Liver (tissue), 9 donors: ENCODE results near the gene BIRC5. TPM values are rescaled to one million over a fixed set of nuclear protein-coding genes. Genes with fewer than 3 reads are reported as not detected.

Source experiments
- DNase-seq: peaks from one replicate; pipeline ENCODE4 v3.0.0-alpha.2; 2017; ENCODE audit warnings: low spot score
- H3K27ac ChIP-seq, 2 donors: one replicate each; pipeline ENCODE4 v1.7.0; 2013; ENCODE audit warnings: inconsistent platforms in 2 of 2, low read length in 2 of 2, control low read depth in 1 of 2, low read depth in 1 of 2, mild to moderate bottlenecking in 1 of 2
- H3K27me3 ChIP-seq, 4 donors: one replicate each; pipeline versions ENCODE4 v1.6.1 to v1.7.0; 2013; ENCODE audit warnings: low read length in 3 of 4, inconsistent platforms in 1 of 4, mild to moderate bottlenecking in 1 of 4, moderate library complexity in 1 of 4; ENCODE audit not compliant: control insufficient read depth in 4 of 4, insufficient read depth in 4 of 4
- H3K36me3 ChIP-seq, 4 donors: one replicate each; pipeline versions ENCODE4 v1.6.1 to v1.7.0; 2013; ENCODE audit warnings: low read length in 3 of 4, mild to moderate bottlenecking in 3 of 4, low read depth in 1 of 4, moderate library complexity in 1 of 4; ENCODE audit not compliant: control insufficient read depth in 4 of 4, insufficient read depth in 3 of 4
- H3K4me1 ChIP-seq, 4 donors: one replicate each; pipeline versions ENCODE4 v1.6.1 to v1.7.0; 2013; ENCODE audit warnings: low read length in 3 of 4, mild to moderate bottlenecking in 3 of 4, moderate library complexity in 1 of 4; ENCODE audit not compliant: control insufficient read depth in 4 of 4, insufficient read depth in 4 of 4
- H3K4me3 ChIP-seq, 3 donors: one replicate each; pipeline versions ENCODE4 v1.6.1 to v1.7.0; 2013; ENCODE audit warnings: low read length in 3 of 3, control low read depth in 1 of 3, low read depth in 1 of 3, mild to moderate bottlenecking in 1 of 3
- H3K9ac ChIP-seq, 2 donors: one replicate each; pipeline ENCODE4 v1.7.0; 2013; ENCODE audit warnings: low read length in 2 of 2, mild to moderate bottlenecking in 2 of 2, moderate library complexity in 2 of 2, control low read depth in 1 of 2, low read depth in 1 of 2
- H3K9me3 ChIP-seq, 4 donors: one replicate each; pipeline versions ENCODE4 v1.6.1 to v1.7.0; 2013; ENCODE audit warnings: low read length in 3 of 4; ENCODE audit not compliant: control insufficient read depth in 4 of 4
- EGR1 ChIP-seq, 2 donors: IDR thresholded peaks; 2 replicates each; pipeline ENCODE4 v1.6.1; 2016 to 2018; ENCODE audit warnings: antibody characterized with exemption in 2 of 2, low read depth in 2 of 2
- FOXA1 ChIP-seq: IDR thresholded peaks from 2 replicates; pipeline ENCODE4 v1.6.1; 2016; ENCODE audit warnings: antibody characterized with exemption
- FOXA2 ChIP-seq: IDR thresholded peaks from 2 replicates; pipeline ENCODE4 v1.6.1; 2016; ENCODE audit warnings: antibody characterized with exemption
- GABPA ChIP-seq, 2 donors: IDR thresholded peaks in 1 of 2; conservative IDR thresholded peaks in 1 of 2; 2 replicates each; pipeline ENCODE4 v1.6.1; 2016; ENCODE audit warnings: antibody characterized with exemption in 2 of 2, mild to moderate bottlenecking in 1 of 2, moderate library complexity in 1 of 2
- HNF4A ChIP-seq, 2 donors: conservative IDR thresholded peaks; 2 replicates each; pipeline ENCODE4 v1.6.1; 2016; ENCODE audit warnings: antibody characterized with exemption in 2 of 2, mild to moderate bottlenecking in 2 of 2
- HNF4G ChIP-seq: IDR thresholded peaks from 2 replicates; pipeline ENCODE4 v1.6.1; 2016; ENCODE audit warnings: antibody characterized with exemption
- JUND ChIP-seq, 2 donors: IDR thresholded peaks; 2 replicates each; pipeline ENCODE4 v1.6.1; 2016; ENCODE audit warnings: antibody characterized with exemption in 2 of 2
- NR2F2 ChIP-seq: IDR thresholded peaks from 2 replicates; pipeline ENCODE4 v1.6.1; 2016; ENCODE audit warnings: antibody characterized with exemption
- RAD21 ChIP-seq, 2 donors: IDR thresholded peaks; 2 replicates each; pipeline ENCODE4 v1.6.1; 2016; ENCODE audit warnings: antibody characterized with exemption in 2 of 2, mild to moderate bottlenecking in 2 of 2
- RXRA ChIP-seq, 2 donors: IDR thresholded peaks; 2 replicates each; pipeline ENCODE4 v1.6.1; 2017 to 2018; ENCODE audit warnings: antibody characterized with exemption in 2 of 2, mild to moderate bottlenecking in 1 of 2
- SP1 ChIP-seq: IDR thresholded peaks from 2 replicates; pipeline ENCODE4 v1.6.1; 2018; ENCODE audit warnings: antibody characterized with exemption, mild to moderate bottlenecking
- TAF1 ChIP-seq: conservative IDR thresholded peaks from 2 replicates; pipeline ENCODE4 v1.6.1; 2016; ENCODE audit warnings: antibody characterized with exemption, mild to moderate bottlenecking
- YY1 ChIP-seq: IDR thresholded peaks from 2 replicates; pipeline ENCODE4 v1.6.1; 2016; ENCODE audit warnings: antibody characterized with exemption, mild to moderate bottlenecking
- WGBS: extraction: QIAGEN DNeasy Blood & Tissue Kit; methylation state at CpG from one replicate; pipeline ENCODE4 v1.1.7; 2013; 5-methylcytosine and 5-hydroxymethylcytosine counted together
- polyA plus RNA-seq, 2 donors: library from polyadenylated mRNA; stranded (reverse) in 1 of 2; unstranded in 1 of 2; fragments of 200-250 nt in 1 of 2; fragments of >200 nt in 1 of 2; fragmentation: Nextera tagmentation in 1 of 2; extraction: Ambion mirVana in 1 of 2; gene quantifications; one replicate each; pipeline versions ENCODE4 v1.2.1 to v1.2.3, GENCODE V29; 2013 to 2015
- total RNA-seq, 2 donors: library from RNA; depleted of rRNA; stranded (reverse); fragments of >200 nt; gene quantifications; one replicate each; pipeline ENCODE4 v1.2.3, GENCODE V29; 2014
- TF ChIP-seq, protein P1 (sequence below): IDR thresholded peaks from 2 replicates; pipeline ENCODE4 v1.6.1; 2016; ENCODE audit warnings: antibody characterized with exemption
- TF ChIP-seq, protein P2 (sequence below): fragments of 150-350 bp; IDR thresholded peaks from 2 replicates; pipeline ENCODE4 v1.5.1; 2017; ENCODE audit warnings: improper control_type of control experiment, low read depth, low read length; ENCODE audit not compliant: missing input control
- TF ChIP-seq, protein P3 (sequence below): IDR thresholded peaks from 2 replicates; pipeline ENCODE4 v1.6.1; 2016; ENCODE audit warnings: antibody characterized with exemption
- TF ChIP-seq, protein P4 (sequence below): IDR thresholded peaks from 2 replicates; pipeline ENCODE4 v1.6.1; 2016; ENCODE audit warnings: antibody characterized with exemption
- TF ChIP-seq, protein P5 (sequence below): IDR thresholded peaks from 2 replicates; pipeline ENCODE4 v1.6.1; 2016; ENCODE audit warnings: antibody characterized with exemption, mild to moderate bottlenecking
- donor health status: healthy.
- donor health status: healthy.
- donor health status: healthy.
- donor health status: healthy.
- donor health status: healthy.

Gene BIRC5
- total and polyA plus RNA-seq, 4 donors, result 0.42 to 73.2 (median 3.1) TPM

DNA sequence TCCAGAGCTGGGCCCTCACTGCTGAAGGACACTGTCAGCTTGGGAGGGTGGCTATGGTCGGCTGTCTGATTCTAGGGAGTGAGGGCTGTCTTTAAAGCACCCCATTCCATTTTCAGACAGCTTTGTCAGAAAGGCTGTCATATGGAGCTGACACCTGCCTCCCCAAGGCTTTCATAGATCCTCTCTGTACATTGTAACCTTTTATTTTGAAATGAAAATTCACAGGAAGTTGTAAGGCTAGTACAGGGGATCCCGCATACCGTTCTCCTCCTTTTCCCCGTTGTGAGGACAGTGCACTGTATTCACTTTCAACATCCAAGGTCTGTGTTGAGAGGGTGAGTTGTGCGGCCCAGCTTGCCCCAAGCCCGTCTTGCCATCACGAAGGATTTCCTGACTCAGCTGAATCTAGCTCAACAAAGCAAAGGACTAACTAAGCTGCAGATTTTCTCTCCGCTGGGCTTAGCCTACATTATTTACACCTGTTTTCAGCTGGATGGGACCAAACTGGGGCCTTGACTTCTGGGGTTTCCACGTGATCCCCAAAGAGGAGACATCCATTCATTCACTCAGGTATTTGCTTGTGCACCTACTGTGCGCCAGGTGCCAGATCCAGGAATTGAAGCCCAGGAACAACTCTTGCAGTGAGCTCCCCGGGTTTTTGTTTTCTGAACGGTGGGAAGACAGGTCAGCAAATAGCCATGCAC lies 12.2 kb downstream of the BIRC5 start:
- DNase-seq, result no peak
- Histone ChIP-seq H3K9me3 (no peaks in the 10 kb centered on the region), H3K9ac (no peak overlapping the region), H3K36me3 (no peaks in the 10 kb centered on the region), H3K4me3 (no peak overlapping the region), H3K4me1 (peaks cover 0 to 3% (median 0%) of the 10 kb centered on the region in 4 donors), H3K27me3 (peaks cover 0 to 4% (median 2%) of the 10 kb centered on the region in 4 donors), H3K27ac (peak overlapping the region in 1 of 2 donors; percentile 8)
- TF ChIP-seq EGR1 (IDR thresholded peaks at IDR 0.05; ENCODE audit: low read depth in 2 of 2) (no peak), JUND (IDR thresholded peaks at IDR 0.05) (no peak), HNF4A (conservative IDR thresholded peaks at IDR 0.05) (no peak), YY1 (no peak), FOXA1 (no peak), SP1 (no peak), NR2F2 (no peak), RAD21 (IDR thresholded peaks at IDR 0.05) (no peak), TAF1 (no peak), FOXA2 (no peak), GABPA (IDR thresholded peaks at IDR 0.05 in 1 of 2, conservative IDR thresholded peaks at IDR 0.05 in 1 of 2) (no peak), HNF4G (no peak), RXRA (IDR thresholded peaks at IDR 0.05) (no peak)
- TF ChIP-seq, protein P1, sequence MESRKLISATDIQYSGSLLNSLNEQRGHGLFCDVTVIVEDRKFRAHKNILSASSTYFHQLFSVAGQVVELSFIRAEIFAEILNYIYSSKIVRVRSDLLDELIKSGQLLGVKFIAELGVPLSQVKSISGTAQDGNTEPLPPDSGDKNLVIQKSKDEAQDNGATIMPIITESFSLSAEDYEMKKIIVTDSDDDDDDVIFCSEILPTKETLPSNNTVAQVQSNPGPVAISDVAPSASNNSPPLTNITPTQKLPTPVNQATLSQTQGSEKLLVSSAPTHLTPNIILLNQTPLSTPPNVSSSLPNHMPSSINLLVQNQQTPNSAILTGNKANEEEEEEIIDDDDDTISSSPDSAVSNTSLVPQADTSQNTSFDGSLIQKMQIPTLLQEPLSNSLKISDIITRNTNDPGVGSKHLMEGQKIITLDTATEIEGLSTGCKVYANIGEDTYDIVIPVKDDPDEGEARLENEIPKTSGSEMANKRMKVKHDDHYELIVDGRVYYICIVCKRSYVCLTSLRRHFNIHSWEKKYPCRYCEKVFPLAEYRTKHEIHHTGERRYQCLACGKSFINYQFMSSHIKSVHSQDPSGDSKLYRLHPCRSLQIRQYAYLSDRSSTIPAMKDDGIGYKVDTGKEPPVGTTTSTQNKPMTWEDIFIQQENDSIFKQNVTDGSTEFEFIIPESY, result no peak
- TF ChIP-seq, protein P2, sequence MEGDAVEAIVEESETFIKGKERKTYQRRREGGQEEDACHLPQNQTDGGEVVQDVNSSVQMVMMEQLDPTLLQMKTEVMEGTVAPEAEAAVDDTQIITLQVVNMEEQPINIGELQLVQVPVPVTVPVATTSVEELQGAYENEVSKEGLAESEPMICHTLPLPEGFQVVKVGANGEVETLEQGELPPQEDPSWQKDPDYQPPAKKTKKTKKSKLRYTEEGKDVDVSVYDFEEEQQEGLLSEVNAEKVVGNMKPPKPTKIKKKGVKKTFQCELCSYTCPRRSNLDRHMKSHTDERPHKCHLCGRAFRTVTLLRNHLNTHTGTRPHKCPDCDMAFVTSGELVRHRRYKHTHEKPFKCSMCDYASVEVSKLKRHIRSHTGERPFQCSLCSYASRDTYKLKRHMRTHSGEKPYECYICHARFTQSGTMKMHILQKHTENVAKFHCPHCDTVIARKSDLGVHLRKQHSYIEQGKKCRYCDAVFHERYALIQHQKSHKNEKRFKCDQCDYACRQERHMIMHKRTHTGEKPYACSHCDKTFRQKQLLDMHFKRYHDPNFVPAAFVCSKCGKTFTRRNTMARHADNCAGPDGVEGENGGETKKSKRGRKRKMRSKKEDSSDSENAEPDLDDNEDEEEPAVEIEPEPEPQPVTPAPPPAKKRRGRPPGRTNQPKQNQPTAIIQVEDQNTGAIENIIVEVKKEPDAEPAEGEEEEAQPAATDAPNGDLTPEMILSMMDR, result no peak
- TF ChIP-seq, protein P3, sequence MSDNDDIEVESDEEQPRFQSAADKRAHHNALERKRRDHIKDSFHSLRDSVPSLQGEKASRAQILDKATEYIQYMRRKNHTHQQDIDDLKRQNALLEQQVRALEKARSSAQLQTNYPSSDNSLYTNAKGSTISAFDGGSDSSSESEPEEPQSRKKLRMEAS, result no peak
- TF ChIP-seq, protein P4, sequence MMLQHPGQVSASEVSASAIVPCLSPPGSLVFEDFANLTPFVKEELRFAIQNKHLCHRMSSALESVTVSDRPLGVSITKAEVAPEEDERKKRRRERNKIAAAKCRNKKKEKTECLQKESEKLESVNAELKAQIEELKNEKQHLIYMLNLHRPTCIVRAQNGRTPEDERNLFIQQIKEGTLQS, result no peak
- TF ChIP-seq, protein P5, sequence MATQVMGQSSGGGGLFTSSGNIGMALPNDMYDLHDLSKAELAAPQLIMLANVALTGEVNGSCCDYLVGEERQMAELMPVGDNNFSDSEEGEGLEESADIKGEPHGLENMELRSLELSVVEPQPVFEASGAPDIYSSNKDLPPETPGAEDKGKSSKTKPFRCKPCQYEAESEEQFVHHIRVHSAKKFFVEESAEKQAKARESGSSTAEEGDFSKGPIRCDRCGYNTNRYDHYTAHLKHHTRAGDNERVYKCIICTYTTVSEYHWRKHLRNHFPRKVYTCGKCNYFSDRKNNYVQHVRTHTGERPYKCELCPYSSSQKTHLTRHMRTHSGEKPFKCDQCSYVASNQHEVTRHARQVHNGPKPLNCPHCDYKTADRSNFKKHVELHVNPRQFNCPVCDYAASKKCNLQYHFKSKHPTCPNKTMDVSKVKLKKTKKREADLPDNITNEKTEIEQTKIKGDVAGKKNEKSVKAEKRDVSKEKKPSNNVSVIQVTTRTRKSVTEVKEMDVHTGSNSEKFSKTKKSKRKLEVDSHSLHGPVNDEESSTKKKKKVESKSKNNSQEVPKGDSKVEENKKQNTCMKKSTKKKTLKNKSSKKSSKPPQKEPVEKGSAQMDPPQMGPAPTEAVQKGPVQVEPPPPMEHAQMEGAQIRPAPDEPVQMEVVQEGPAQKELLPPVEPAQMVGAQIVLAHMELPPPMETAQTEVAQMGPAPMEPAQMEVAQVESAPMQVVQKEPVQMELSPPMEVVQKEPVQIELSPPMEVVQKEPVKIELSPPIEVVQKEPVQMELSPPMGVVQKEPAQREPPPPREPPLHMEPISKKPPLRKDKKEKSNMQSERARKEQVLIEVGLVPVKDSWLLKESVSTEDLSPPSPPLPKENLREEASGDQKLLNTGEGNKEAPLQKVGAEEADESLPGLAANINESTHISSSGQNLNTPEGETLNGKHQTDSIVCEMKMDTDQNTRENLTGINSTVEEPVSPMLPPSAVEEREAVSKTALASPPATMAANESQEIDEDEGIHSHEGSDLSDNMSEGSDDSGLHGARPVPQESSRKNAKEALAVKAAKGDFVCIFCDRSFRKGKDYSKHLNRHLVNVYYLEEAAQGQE, result no peak
- WGBS, result 76% methylated on average over 12 of the region's 12 CpGs
